SH-SY5Y (cell line): ENCODE results near the gene MCMBP.

ENCODE experiments used
- GATA2 ChIP-seq: IDR thresholded peaks from 2 replicates; pipeline ENCODE4 v1.6.1; 2011; ENCODE audit warnings: mild to moderate bottlenecking, low read depth, low read length
- GATA3 ChIP-seq: IDR thresholded peaks from 2 replicates; pipeline ENCODE4 v1.6.1; 2011; ENCODE audit warnings: low read depth, mild to moderate bottlenecking, low read length, moderate library complexity

Gene MCMBP

DNA sequence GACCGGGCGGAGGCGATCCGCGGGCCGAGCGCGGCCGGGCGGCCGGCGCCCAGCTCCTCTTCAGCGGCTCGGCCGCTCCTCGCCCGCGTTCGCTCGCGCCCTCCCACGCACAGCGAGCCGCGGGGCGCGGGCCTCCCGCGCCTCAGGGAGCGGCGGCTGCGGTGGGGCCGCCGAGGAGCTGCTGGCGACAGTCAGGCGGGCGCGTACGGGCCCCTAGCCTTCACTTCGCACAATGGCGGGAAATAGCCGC, at the start of gene MCMBP:
Gene MCMBP, minus strand, starts transcription at position 234 of the 250 bp plus-strand sequence. CDS start 259 bp downstream, outside the sequence.
- no peak for TF ChIP-seq GATA2
- no peak for TF ChIP-seq GATA3

DNA sequence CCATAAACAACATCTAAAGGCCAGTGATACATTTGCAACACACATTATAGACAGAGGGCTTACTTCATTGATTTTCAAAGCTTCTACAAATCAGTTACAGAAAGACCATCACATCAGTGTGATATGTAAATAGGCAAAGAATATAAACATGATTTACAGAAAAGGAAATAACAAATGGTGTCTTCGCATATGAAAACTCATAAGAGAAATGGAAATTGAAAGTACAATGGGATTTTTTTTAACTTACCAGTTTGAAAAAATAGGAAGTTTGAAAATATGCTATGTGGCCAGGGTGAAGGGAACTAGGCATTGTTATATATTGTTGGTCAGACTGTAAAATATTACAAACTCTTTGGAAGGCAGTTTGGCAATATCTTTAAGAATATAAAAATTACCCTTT, 47.2 kb upstream of the MCMBP start:
- TF ChIP-seq GATA3 (no peak), GATA2 (no peak)

DNA sequence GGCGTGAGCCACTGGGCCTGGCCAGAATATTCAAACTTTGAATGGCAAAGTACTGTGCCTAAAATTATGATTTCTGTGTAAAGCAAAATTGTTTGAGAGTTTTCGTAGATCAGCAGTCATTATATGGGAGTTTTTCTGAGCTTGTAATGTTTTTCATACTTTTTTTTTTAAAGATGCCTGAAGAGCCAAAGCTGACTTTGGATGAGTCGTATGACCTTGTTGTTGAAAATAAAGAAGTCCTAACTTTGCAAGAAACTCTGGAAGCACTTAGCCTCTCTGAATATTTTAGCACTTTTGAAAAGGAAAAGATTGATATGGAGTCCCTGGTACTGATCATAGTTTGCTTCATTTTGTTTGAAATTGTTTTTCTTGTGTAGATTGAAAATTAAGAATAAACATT, 46.6 kb upstream of the MCMBP start:
- TF ChIP-seq GATA3, result no peak
- no peak for TF ChIP-seq GATA2

GRCh38 chr10:119917777-119918176, 45.1 kb upstream of the MCMBP start:
- no peak for TF ChIP-seq GATA2
- no peak for TF ChIP-seq GATA3

GRCh38 chr10:119910689-119911088, 38.0 kb upstream of the MCMBP start:
- TF ChIP-seq GATA2 (no peak), GATA3 (no peak)

DNA sequence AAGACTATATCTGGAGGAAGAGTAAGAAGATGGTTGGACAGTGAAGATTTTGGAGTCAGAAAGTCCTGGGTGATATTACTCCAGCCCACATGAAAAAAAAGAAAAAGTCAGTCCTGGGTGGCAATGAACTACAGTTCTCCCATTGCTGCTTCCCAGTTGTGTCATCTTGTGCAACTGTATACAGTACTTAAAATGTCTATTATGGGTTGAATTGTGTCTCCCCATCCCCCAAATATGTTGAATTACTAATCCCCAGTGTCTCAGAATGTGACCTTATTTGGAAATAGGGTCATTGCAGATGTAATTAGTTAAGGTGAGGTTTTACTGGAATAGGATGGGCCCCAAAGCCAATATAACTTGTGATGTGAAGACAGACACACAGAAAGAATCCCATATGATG, 35.5 kb upstream of the MCMBP start:
- TF ChIP-seq GATA3 (no peak), GATA2 (no peak)

DNA sequence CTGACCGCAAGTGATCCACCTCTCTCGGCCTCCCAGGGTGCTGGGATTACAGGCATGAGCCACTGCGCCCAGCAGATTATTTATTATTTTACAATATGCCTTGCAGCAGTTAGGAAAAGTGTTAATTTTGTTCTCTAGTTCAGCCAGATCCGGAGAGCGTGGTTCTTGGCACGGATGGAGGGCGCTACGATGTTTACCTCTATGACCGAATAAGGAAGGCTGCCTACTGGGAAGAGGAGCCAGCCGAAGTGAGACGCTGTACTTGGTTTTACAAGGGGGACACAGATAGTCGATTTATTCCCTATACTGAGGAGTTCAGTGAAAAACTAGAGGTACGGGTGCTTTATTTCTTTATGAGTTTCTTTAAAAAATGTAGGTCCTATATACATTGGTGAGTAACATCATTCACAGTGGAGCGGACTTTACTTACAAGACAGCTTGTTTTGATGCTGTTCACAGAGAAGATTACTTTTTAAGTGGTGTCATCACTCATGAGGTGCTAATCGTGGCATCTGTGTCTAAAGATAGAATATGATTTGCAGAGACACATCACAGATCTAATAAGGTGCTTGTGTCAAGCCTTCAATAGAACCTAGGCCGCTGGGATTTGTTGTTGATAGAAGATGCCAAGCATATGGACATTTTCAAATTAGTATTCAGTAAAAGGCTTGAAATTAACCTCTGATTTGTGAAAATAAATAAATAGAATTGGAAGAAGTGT, 31.5 kb upstream of the MCMBP start:
- TF ChIP-seq GATA3, result no peak
- no peak for TF ChIP-seq GATA2

DNA sequence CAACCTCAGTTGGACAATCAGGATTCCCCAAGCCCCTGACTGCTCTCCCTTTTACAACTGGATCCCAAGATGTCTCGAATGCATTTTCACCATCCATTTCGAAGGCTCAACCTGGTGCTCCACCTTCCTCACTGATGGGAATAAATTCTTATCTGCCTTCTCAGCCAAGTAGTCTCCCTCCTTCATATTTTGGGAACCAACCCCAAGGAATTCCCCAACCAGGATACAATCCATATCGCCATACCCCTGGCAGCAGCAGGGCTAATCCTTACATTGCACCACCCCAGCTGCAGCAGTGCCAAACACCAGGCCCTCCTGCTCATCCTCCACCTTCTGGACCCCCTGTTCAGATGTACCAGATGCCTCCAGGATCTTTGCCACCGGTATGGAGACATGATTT, 25.9 kb upstream of the MCMBP start:
- no peak for TF ChIP-seq GATA2
- no peak for TF ChIP-seq GATA3

- TF ChIP-seq GATA3 (no peak), GATA2 (no peak)
Measured at GRCh38 chr10:119896937-119897770, 24.5 kb upstream of the MCMBP start.

DNA sequence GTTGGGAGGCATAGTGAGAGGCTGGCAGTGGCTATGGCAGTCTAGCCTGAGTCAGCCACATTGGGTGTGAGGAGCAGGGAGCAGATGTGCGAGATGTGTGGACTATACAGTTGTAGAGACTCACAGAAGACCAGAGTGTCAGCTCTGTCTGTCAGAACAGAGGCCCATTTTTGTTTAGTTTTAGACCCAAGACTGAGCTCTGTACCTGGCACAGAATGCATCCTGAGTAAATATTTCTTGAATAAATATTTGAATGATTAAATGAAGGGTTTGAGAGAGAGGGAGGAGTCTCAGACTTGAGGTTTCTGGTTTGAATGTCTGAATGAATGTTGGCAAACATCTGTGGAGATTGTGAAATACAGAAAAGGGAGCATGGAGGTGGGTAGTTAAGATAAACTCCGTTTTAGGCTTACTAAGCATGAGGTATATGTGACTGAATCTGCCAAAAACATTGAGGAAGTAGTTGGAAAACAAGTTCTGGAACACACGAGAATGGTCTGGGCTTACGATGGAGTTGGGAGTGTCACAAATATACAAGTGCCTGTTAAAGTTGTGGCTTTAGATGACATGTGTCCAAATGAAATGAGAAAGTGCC, 23.5 kb upstream of the MCMBP start:
- TF ChIP-seq GATA3 (no peak), GATA2 (no peak)

- TF ChIP-seq GATA2, result peak; percentile 53; the same call in 1 of the 2 replicates
- TF ChIP-seq GATA3, result no peak
Measured at GRCh38 chr10:119893845-119894427, 21.3 kb upstream of the MCMBP start.

- TF ChIP-seq GATA2, result no peak
- no peak for TF ChIP-seq GATA3
Measured at GRCh38 chr10:119893074-119893473, 20.4 kb upstream of the MCMBP start.

DNA sequence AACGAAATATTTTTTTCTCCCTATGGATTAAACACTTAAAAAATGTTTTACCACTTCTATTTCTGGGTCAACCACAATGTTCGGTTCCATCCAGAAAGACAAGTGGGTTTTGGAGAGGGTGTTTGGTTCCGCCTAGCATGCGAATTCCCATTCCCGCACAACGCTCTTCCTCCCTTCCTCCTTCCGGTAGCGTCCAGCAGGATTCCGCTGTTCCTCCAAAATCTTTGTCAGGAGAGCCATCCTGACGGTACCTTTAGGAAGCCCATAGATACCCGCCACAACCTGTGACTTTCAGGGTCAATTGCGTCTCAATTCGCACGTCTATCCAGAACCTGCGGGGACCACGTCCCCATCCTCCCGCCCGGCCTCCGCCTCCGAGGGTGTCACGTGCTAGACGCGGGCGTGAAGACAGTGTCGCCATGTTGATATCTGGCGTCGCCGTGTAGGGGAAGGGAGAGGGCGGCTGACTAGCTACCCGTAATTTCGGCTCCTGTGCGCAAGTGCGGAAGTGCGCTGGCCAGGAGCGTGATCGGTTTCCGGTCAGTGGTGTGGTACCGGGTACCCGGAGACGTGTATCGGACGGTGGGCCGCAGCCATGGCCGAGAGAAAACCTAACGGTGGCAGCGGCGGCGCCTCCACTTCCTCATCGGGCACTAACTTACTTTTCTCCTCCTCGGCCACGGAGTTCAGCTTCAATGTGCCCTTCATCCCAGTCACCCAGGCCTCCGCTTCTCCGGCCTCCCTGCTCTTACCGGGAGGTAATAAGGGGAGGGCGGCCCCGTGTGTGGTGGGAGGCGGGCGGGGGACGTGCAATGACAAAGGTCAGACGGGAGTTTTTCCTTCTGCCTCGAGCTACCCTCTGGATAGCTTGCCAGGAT, 19.8 kb upstream of the MCMBP start, which contains the start of gene SEC23IP:
Gene SEC23IP, plus strand, starts transcription at position 543 of the 878 bp plus-strand sequence. Its CDS starts 53 bp downstream, at position 596.
- no peak for TF ChIP-seq GATA2
- TF ChIP-seq GATA3, result no peak

DNA sequence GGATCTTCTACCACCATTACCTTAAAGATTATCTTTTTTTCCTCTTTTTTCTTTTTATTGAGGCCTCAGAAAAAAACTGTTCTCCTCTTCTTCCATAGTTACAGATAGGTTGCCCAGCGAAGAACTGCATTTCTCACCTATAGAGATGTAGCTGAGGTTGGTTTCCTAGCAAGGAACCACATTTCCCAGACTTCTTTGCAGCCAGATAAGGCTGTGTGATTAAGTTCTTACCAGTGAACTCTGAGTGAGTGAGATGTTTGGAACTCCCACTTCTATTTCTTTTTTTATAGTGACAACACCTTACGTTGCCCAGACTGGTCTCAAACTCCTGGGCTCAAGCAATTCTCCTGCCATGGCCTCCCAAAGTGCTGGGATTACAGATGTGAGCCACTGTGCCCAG, 5.9 kb upstream of the MCMBP start:
- TF ChIP-seq GATA2 (no peak), GATA3 (no peak)
